HG02840 (cell line): ENCODE measurements around the gene CADM2.

Source experiments
- ATAC-seq: cut with Tn5 transposase; IDR thresholded peaks from one replicate; pipeline ENCODE4 v1.9.1; 2021; ENCODE audit warnings: mild to moderate bottlenecking, moderate library complexity, moderate number of reproducible peaks; ENCODE audit not compliant: unreplicated experiment, low FRiP score

Gene CADM2

DNA sequence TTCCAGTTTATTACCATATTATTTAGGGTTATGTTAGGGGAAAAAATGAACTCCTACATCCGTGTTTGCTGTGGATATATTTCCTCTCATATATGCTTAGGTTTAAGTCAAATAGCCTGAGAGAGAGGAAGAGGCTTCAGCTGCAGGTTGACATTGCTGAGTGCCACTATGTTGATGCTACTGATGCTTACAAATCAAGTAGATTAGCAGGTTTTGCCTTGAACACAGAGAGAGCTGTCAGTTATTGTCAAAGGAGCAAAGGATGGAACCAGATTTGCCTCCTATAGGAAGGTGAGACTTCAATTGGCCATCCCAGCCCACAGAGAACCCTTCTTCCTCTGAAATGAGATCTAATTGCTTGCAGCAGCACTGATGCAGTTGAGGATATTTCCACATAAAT is 339.2 kb downstream of the CADM2 start:
- no peak for ATAC-seq

DNA sequence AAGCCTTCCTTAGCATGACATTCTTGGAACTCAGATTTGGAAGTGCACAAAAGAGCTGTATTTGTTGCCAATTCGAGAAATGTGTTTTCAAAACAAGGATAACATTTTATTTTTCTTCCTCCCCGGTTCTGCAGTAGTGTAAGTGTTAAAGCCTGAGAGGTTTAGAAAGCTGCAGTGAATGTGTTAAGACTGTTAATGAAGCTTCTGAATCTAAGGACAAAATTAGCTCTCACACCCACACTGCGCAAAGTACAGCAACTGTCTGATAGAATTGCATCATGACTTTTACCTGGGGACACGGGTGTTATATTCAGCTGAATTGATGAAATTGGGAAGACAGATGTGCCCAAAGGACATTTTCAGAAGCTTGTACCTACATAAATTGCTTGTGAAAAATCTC is 344.4 kb downstream of the CADM2 start:
- ATAC-seq = no peak

DNA sequence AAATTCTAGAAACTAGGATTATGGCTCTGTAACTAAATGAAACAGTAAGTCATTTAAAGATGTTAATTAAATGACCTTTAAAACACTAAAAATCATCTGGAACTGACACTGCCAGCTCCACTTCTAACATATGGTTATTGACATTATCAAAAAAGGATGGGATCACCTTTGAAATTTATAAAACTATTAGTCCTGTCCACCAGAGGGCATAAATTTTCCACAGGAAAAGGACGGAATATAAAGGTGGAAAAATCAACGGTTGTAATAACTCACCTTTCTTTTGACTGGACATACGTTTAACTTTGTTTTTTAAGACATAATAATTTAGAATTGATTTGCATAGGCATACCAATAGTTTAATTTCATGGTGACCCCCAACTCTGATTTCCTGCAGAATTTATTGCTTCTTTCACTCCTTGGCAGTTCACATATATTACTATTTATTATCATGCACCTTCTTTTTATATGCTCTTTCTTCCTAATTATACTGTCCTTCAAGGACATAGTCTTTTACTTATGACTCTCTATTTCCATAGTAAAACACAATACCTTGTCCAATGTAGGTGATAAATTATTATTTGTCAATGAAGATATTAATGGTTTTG is 345.7 kb downstream of the CADM2 start:
- no peak for ATAC-seq

DNA sequence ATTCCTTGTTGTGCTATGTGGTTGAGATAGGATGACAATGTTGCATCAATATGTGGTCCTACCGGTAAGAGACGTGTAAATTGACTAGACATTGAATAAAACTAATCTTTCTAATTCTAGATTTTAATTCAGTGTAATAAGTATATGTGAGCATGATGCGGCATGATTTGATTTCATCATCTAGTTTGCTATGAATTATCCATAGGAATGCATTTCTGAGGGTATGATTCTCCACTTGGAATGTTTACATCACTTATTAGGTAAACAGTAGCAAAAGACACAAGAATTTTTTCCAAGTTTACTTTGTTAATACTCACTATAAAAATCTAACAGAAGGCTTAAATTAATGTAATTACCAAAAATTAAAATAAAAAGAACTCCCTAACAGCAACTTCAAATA is 353.5 kb downstream of the CADM2 start:
- no peak for ATAC-seq

DNA sequence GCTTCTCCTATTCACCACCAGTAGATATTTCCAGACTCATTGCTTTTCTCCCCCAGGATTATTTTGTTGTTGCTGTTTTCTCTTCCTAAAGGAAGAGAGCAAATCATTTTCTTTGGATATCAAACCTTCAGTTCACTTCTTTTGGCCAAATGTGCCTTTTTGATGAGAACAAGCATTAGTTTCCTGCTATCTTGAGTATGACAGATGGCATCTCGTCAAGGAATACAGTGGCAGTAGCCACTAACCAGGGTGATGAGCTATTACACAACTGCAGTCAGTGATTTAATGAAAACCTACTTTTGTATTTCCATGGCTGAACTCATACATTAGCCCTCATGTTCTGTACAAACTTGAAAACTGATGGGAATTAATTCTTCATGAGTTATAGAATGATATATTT is 354.6 kb downstream of the CADM2 start:
- ATAC-seq = no peak

DNA sequence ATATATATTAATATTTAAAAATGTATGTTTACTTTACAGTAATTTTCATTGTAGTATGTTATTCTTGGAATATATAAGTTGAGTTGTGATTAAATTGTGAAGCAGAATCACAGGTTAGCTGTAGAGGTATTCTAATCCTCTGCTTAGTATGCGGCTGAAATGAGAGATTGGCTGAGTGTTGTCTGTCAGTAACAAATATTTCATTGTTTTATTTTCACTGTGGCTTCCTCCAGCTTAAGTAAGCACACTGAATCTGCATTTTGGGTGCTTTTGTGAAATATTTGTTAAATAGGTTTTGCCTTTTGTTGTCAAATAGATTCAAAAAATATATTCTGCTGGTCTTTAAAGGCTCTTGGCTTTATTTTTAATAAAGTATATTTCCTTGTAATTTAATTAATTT is 357.5 kb downstream of the CADM2 start:
- no peak for ATAC-seq

DNA sequence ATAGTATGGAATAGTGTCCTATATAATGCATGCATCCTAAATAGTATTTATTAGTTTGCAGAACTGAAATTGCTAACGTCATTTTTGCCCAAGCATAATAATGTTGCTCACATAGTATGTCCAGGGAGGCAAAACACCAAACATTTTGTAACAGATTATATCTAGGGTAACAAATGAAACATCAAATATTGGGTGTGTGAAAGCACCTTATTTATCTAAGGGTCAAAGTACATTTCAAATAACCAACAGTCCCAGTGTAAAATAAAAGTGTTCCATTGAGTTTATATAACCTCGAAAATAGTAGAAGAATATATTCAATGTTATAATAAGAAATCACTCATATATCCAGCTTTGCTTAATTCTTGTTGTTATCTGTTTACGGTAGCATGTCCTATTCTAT is 363.1 kb downstream of the CADM2 start:
- no peak for ATAC-seq

DNA sequence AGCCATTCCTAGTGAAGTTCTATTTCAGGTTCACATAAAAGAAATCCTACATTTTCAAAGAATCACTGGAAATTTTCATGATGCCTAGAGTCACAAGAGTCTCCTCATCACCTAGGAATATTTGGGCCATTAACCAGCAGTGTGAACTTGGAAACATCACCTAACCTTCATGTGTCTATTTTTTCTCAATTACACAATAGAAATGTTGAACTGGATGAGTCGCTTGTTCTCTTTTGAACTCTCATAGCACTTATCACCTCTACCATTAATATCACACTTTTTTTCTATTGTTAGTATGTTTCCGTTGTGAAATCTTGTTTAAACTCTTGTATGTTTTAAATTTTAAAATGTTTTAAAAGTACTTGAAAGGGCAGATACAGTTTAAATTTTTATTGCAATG is 371.3 kb downstream of the CADM2 start:
- ATAC-seq = no peak

DNA sequence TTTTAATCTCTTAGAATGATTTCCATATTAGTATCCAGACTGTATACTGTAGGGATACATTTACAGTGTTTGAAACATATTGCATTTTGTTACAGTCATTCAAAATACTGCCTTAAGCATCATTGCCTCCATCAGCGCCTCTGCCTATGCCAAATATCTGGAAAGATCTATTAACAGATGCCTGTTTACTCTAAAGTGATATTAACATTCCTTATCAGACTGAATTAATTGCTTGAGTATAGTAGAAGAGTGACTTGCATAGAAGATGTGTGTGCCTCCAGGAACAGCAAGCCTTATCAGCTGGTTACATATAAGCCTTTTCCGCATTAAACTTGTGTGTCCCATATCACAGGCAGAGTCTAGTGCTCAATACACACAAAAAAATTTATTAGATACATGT is 379.1 kb downstream of the CADM2 start:
- ATAC-seq = no peak

DNA sequence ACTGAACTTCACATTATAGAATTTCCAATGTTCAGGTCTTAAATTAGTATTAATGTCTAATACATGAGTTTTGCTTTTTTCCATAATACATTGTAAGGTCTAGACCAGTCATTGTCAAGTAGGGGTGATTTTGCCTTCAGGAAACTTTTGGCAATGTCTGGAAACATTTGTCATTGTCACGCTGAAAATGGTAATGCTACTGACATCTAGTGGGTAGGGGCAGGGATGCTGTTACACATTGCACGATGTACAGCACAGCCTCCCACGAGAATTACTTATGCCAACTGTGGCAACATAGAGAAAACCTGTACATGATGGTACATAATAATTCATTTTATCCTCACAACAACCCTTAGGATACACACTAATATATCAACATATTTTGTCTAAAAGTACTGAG is 384.1 kb downstream of the CADM2 start:
- no peak for ATAC-seq

DNA sequence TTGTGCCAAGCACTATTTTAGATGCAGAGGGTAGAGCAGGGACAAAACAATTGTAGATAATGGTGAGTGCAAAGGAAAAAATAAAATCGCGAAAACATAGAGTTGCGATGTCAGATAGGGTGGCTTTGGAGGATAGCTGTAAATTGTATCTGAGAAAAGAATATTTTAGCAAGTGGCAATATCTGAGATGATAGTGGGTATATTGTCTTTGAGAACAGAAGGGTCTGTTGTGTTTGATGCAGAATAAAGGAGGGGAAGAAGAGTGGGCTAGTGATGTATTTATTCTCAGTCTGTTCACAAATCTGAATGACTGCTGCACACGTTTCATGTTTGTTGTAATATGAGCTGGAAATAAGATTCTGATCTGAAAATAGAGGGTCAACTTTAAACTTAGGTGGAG is 396.8 kb downstream of the CADM2 start:
- no peak for ATAC-seq

DNA sequence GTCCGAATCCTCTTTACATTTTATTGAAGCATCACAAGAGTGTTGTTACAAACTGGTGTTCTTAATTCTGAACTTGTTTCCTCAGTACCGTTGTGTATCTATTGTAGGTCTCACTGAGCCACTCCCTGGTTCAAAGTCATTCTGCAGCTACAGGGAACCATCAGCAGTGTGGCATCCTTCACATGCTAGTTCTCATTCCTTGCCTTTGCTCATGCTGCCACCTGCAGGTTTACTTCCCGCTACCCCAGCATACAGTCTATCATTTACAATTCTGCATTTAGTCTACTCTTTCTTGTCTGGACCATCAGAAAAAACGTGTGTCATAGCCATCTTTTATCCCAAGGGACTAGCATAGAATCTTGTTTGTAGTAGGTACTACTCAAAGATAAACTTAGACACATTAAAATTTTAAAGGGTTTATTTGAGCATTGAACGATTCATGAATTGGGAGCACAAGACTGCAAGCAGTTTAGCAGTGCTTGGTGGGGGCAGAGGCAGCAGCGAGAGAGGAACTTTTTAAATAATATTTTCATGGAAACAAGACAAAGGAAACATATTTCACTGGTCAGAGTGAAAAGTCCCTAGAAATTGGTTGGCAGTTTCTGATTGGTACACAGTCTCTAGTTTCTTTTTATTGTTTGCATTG is 402.1 kb downstream of the CADM2 start:
- ATAC-seq = no peak

DNA sequence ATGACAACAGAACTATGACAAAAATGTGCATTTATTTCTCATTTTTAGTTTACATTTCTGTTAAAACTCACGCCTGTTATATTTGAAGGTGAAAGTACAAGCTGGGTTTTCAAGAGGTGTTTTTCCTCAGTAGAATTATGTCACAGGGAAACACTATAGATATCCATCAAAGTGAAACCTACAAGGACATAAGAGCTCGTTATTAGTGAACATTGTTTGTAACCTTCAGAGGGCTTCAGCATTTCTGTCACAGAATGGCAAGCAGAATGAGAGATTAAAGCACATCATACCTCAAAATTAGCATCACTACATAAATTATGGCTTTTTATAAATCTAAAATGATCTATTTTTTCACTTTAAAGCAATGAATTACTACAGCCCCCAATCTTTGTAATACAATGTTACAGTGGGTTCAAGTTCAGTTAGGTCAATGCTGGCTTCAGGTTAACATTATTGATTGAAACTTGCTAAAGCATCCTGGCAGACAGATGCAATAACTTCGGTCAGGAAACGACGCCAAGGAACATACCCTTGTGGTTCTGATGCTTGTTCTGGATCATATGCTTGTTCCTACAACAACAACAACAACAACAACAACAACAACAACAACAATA is 405.6 kb downstream of the CADM2 start:
- ATAC-seq = no peak

DNA sequence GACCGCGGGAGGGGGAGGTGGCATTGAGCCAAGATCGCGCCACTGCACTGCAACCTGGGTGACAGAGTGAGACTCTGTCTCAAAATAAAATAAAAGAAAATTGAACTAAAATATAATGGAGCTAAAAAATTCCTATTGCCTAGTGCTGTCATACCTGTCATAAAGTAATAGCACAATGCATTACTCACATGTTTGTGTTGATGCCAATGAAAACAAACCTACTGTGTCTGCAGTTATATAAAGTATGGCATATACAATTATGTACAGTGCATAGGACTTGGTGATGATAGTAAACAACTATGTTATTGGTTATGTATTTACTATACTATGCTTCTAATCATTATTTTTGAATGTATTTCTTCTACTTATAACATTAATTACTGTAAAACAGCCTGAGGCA is 411.6 kb downstream of the CADM2 start:
- ATAC-seq = no peak

DNA sequence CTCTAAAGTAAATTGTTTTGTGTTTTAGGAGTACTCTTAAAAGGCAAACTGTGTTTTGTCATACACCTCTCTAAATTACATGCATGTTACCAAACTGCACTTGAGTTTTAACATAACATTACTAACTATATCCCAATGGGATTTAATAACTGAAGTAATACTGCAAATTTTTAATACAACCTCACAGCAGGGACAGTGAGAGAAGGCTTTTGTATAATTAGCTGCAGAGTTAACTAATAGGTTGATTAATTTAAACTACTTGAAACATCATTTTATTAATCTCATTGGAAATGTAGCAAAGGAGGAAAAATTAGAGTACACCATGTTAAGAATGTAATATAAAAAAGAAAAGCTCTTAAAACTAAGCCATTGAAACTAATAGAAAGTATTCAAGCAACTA is 417.3 kb downstream of the CADM2 start:
- no peak for ATAC-seq

DNA sequence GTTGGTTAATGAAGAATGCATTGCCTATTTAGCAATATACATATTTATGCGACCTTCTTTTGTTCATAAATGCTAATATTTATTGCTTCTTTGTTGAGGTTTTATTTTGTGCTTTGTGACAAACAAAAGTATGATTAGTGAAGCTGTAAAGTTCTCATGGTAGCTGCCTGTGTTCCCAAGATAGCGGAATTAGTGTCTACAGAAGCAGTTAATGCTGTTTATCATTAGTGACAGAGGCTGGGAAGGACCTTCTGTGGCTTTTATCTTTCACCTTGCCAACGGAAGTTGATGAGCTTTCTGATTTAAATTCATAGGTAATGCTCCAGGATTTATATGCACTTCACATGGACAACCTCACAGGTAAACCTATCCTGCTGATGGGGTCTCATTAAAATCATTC is 418.3 kb downstream of the CADM2 start:
- ATAC-seq = no peak

DNA sequence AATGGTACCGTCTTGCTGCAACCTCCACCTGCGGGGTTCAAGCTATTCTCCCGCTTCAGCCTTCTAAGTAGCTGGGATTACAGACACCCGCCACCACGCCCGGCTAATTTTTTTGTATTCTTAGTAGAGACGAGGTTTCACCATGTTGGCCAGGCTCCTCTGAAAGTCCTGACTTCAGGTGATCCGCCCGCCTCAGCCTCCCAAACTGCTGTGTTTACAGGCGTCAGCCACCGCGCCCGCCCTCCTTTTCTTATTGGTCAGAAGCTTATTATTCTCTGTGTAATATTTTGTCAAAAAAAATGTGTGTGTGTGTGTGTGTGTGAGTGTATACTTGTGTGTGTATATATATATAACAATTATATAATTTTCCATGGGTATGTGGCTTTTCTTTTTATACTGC is 425.6 kb downstream of the CADM2 start:
- no peak for ATAC-seq

DNA sequence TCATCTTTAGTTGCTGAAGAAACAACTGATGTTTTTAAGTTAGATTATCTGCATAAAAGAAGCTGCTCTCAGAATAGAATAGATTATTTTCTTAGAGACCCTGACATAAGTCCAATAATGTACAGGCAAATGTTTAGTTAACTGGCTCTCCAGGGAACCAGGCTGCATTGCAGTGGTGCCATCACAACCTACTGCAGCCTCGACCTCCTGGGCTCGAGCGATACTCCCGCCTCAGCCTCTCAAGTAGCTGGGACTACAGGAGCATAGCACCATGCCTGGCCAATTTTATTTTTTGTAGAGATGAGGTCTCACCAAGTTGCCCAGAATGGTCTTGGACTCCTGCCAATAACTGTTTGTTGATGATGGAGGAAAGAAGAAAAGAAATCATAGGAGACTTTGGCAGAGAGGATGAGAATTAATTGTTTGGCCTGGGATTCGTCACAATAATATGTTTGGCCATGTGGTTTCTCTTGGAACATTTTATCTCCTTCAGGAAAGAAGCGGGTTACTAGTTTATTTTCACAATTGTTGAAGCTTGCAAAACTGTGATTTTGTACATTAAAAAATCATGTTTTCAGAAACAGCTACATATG is 429.2 kb downstream of the CADM2 start:
- ATAC-seq = no peak

DNA sequence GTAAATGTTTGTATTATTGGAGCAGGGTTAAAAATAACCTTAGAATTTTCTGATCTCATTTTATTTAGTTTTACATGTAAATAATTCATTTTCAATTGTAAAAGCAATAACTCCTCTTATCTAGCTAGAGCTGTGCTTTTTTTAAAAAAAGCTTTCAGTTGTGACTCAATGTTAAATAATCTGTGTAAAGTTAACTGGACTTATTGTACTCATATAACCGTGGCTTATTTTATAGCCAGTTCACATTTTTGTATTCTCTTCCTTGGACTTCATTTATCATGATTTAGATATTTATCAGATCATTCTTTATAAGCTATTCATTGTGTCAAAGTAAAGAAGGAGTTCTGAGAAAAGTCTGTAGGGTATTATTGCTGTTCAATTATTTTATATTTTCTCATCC is 435.6 kb downstream of the CADM2 start:
- no peak for ATAC-seq

DNA sequence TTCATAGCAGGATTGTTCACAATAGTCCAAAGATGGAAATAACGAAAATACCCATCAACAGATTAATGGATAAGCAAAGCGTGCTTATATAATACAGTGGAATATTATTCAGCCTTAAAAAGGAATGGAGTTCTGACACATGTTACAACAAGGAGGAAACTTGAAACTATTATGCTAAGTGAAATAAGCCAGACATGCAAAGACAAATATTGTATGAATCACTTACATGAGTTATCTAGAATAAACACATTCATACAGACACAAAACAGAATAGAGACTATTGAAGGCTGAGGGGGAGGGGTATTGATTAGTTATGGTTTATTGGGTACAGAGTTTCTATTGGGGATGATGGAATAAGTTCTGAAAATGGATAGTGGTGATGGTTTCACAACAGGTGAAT is 438.6 kb downstream of the CADM2 start:
- ATAC-seq = no peak

DNA sequence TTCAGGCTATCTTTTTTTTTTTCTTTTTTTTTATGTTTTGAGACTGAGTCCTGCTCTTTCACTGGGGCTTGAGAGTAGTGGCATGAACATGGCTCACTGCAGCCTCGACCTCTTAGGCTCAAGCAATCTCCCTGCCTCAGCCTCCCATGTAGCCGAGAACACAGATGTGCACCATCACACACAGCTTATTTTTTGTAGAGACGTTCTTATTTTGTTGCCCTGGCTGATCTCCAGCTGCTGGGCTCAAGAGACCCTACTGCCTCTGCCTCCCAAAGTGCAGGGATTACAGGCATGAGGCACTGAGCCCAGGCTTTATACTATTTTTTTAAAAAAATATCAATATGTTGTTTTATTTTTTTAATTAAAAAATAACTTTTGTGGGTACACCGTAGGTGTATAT is 467.3 kb downstream of the CADM2 start:
- no peak for ATAC-seq

DNA sequence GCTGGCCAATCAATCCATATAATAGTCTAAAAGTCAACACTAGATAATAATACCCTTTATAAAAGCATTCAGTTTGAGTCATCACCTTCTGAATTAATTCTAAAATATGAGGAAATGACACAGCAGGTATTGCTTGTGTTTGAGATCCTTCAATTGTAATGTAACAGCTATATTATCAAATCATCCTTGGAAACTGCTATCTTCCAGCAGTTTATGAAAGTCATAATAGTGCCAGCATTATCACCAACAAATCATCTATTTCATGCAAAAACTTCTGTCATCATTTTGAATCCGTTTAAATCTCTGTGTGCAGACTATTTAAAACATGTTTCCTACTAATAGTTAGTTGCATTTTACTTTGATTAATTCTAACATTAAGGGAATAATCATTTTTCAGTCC is 468.7 kb downstream of the CADM2 start:
- no peak for ATAC-seq
